GM18868 (cell line): ENCODE results near the gene ADAM15.

Experiments used
- ATAC-seq: cut with Tn5 transposase; IDR thresholded peaks from one replicate; pipeline ENCODE4 v1.9.1; 2021; ENCODE audit warnings: mild to moderate bottlenecking, moderate library complexity; ENCODE audit not compliant: unreplicated experiment

Gene ADAM15

DNA sequence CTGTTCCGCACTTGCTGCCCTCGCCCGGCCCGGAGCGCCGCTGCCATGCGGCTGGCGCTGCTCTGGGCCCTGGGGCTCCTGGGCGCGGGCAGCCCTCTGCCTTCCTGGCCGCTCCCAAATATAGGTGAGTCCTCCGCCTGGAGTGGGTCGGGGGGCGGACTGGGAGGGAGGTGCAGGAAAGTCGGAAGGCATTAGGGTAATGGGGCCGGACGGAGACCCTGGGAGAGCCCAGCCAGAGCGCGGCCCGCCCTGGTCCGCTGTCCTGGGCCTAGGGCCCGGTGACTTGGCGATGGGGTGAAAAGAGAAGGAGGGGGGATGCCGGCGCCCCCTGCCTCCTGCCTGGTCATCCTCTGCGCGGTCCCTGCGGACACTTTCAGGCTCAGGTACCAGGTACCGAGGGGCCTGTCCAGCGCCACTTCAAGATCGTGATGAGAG, 243 bp downstream of the ADAM15 start:
- no peak for ATAC-seq

DNA sequence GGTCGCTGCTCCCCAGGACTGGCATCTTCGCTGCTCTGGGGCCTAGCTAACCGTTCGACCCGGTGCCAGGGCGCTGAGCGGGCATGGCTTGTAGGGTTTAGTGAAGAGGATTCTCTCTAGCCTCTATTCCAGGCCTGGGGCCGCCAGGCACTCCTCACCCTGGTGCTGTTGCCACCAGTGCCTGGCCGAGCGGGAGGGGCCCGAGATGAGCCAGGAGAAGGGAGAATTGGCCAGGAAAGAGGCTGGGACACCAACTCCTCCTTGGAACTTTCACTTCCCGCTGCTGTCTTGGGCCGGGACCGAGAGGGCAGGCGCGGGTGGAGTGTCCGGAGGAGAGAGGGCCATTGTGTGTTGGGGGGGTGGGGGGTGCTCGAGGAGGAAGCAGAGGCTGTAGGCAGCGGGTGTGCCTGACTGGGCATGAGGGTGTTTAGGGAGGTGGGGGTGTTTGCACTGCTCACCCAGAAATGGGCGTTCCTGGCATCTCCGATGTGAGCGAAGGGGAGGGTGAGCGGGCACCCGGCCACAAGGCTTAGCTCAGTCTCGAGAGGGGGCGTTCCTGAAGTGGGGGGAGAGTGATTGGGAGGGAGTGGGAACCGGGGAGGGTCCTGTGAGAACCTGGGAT, 772 bp downstream of the ADAM15 start:
- ATAC-seq: no peak

DNA sequence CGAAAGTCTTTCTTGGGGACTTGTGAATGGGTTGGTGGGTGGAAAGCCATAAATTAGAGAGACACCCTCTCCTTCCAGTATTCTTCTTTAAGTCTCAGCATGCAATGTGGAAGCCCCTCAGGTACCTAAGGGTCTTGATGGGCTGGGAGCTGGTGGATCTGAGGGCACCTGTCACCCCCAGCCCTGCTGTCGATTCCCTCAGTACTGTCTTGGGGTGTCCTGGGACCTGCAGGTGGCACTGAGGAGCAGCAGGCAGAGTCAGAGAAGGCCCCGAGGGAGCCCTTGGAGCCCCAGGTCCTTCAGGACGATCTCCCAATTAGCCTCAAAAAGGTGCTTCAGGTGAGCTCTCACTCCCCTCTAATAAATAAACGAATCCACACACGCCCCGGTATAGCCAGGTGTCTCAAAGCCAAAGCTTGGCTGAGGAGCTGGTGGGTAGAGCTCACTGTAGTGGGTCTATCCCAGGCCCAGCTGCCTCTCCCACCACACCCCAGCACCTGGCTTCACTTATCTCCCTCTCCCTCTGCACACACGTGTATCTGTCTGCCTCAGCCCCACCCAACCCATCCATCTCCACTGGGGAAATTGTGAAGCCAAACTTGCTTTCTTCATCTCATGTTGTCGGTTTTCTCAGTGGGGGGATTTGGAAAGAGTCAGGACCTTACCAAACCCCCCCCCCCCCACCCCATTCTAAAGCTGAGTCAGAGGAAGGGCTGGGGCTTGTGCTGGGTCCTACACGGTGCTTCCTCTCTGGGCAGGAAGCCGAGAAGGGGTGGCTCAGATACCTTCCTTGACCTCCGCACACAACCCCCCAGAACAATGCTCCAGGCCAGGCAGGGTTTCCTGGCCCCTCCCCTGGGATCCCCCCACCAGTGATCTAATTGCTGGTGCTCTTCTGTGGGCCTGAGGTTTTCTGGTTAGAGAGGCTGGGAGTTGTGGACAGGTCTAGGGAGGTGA, 1.6 kb downstream of the ADAM15 start:
- ATAC-seq: no peak

DNA sequence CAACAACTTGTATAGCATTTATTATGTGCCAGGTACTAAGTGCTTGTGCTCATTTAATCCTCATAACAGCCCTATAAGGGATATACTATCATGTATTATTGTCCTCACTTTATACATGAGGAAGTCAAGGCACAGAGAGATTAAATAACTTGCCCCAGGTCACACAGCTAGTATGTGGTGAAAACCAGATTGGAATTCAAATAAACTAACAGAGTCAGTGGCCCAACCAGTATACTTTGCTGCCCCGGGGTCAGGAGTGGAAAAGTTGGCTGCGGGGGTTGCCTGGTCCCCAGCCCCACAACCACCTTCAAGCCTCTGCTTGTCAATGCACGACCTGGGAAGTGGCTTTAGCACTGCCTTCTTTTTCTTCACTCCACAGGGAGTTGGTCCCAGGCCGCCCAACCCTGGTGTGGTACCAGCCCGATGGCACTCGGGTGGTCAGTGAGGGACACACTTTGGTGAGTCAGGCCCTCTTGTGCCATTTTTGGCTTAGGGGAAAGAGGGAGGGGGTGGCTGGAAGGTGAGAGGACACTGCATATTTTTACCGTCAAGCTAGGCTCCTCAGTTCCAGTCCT, 2.5 kb downstream of the ADAM15 start:
- no peak for ATAC-seq

DNA sequence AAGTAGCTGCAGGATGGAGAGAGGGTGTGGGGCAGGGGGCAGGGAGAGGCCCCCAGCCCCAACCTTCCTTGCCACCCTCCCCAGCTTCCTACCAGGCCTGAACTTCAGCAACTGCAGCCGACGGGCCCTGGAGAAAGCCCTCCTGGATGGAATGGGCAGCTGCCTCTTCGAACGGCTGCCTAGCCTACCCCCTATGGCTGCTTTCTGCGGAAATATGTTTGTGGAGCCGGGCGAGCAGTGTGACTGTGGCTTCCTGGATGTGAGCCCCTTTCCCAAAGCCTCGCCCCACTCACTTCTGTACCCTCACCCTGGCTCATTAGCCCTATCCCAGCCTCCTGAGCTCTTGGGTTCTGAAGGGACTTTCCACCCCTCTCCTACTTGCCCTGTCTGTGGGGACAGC, 6.0 kb downstream of the ADAM15 start:
- no peak for ATAC-seq

DNA sequence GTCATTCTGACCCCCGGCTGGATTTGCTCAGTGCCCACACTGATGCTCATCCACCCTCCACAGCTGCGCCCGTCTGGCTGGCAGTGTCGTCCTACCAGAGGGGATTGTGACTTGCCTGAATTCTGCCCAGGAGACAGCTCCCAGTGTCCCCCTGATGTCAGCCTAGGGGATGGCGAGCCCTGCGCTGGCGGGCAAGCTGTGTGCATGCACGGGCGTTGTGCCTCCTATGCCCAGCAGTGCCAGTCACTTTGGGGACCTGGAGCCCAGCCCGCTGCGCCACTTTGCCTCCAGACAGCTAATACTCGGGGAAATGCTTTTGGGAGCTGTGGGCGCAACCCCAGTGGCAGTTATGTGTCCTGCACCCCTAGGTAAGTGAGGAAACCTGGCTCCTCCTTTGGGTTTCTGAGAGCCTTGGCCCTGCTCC, 6.7 kb downstream of the ADAM15 start:
- no peak for ATAC-seq

DNA sequence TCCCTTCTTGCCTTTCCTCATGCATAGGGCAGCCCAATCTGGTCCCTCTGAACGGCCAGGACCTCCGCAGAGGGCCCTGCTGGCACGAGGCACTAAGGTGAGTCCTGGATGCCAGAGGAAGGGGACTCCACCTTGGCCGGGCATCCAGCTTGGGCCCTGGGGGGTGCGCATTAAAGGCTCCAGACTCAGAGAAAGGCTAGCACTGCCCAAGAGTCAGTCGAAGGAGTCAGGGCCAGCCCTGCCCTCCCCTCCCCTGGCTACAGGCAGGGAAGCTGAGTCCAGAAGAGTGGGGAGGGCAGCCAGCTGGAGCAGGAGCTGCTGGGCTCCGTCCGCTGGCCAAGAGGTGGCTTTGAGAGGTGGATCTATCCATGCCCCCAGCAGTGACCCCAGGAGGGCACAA, 9.6 kb downstream of the ADAM15 start:
- ATAC-seq: no peak

DNA sequence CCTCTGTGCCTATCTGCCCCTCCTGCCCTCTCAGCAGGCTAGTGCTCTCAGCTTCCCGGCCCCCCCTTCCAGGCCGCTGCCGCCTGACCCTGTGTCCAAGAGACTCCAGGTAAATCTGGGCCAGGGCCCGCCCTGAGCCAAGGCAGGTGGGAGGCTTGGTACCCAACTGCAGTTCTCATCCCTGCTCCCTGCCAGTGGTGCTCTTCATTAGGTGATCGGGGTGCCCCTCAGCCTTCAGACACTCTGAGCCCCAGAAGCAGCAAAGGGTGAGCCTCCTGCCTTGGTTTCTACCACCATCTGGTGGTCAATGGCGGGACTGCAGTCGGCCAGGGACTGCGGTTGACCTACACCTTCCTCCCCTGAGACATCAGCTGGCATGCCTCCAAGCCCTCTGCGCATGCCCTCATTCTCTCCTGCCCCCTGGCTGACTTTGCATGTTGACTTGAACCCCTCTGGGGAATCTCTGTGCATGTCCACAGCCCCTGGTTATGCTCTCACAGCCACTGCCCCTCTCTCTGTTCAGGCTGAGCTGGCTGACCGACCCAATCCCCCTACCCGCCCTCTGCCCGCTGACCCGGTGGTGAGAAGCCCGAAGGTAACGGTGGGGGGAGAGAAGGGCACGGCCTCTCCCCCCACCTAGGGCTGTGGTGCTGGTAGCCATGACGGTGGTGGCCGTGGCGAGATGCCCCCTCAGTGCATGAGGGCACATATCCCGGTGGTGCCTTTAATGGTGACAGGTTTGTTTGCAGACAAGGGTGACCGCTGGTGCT, 10.4 kb downstream of the ADAM15 start:
- ATAC-seq: no peak

DNA sequence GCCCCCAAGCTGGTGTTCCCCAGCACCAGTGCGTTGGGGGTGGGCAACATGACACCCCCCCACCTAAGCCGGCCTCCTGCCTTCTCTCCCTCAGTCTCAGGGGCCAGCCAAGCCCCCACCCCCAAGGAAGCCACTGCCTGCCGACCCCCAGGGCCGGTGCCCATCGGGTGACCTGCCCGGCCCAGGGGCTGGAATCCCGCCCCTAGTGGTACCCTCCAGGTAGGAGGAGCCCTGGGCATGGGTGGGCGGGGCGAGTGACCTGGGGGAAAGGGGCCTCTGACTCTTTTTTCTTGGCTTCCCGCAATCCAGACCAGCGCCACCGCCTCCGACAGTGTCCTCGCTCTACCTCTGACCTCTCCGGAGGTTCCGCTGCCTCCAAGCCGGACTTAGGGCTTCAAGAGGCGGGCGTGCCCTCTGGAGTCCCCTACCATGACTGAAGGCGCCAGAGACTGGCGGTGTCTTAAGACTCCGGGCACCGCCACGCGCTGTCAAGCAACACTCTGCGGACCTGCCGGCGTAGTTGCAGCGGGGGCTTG, 11.1 kb downstream of the ADAM15 start:
- ATAC-seq: no peak

DNA sequence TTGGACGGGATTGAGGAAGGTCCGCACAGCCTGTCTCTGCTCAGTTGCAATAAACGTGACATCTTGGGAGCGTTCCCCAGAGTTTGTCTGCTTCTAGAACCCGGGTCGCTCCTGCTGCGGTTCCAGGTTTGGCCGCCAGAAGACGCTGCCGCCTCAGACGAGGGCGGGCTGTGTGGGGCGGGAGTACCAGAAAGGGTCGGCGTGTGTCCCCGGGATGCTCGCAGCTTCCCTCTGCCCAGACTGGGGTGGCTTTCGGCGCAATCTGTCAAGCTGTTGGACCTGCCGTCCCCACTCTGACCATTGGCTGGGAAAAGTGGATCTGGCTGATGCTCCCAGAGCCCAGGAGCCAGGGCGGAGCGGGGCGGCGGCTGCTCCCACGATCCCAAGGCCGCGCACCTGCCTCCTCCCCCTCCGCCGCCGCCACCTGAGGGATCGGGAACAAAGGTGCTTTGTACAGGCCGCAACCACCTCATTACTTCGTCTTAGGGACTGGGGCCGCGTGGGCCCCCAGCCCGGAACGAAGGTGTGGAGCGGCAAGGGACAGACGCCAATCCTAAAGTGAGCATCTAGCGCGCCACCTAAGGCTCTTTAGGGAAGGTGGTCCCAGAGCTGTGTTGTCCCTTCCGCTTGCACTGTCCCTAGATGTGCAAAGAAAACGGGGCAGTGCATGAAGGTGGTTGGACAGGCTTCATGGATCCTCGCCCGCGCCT, 11.7 kb downstream of the ADAM15 start:
- peak; percentile 35 for ATAC-seq

DNA sequence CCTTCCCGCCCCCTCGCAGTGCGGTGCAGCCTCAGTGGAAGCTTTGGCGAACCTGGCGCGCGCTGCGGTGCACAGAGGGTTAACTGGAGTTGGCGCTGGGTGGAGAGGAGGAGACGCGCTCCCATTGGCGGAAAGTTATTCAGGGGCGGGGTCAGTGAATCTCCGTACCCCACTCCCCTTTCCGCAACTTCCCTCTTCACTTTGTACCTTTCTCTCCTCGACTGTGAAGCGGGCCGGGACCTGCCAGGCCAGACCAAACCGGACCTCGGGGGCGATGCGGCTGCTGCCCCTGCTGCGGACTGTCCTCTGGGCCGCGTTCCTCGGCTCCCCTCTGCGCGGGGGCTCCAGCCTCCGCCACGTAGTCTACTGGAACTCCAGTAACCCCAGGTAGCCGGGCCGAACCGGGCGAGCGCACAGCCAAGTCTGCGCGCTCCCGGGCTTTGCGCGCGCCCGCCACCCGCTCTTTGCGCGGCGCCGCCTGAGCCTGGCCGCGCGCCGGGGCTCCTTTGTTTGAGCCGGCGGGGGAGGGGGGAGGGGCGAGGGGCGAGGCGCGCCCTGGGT, 12.5 kb downstream of the ADAM15 start, which contains the start of gene EFNA4:
Gene EFNA4, plus strand, starts transcription at position 191 of the 561 bp plus-strand sequence. Its CDS starts 84 bp downstream, at position 275.
- ATAC-seq: peak; percentile 73

DNA sequence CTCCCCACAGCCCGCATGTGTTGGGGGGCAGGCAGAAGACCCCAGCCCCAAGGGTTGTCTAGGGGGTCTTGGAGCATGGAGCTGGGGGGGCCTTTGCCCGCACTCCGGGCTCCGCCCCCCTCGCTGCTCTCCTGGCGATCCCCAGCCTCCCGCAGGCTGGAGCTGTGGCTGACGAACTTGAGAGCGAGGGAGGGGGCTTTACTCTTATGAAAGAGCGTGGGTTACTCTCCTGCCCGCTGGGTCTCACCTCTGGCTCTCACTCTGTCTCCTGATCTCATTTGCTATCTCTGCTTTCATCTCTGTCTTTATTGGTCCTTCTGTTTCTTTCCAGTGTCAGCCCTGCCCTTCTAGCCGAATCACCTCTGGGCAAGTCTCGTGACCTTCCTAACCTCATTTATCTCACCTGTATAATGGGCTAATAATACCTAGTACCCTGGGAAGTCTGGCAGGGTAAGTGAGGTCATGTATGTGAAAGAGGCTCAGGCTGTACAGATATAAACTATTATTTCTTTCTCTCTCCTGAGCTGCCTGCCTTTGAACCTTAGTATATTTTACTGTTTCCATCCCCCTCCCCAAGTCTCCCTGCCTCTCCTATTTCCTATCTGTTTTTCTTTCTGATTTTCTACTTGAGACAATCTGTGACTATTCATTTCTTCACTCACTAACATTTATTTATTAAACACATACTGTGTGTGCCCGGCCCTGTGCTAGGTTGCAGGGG, 13.2 kb downstream of the ADAM15 start:
- ATAC-seq: no peak

DNA sequence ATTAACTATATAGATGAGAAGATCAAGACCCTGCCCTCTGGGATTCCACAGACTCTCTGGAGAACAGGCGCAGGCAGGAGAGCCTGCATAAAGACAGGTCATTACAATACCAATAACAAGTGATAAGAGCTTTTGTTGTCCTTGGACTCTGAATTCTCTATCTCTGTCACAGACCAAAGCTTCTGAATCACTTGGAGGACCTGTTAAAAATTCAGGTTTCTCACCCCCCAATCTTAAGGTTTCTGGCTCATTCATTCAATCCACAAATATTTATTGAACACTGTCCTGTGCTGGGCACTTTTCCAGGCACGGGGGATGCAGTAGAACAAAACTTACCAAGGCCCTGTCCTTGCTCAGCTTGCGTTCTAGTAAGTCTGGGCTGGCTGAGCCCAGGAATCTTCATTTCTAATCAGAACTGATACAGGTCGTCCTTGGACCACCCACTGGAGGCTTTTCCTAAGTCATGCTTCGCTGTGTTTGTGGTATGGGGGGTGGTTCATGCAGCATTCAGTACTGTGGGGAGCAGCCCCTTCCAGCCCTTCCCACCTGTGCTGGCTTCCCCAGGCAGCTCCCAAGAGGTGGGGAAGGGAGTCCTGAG, 13.8 kb downstream of the ADAM15 start:
- ATAC-seq: no peak

DNA sequence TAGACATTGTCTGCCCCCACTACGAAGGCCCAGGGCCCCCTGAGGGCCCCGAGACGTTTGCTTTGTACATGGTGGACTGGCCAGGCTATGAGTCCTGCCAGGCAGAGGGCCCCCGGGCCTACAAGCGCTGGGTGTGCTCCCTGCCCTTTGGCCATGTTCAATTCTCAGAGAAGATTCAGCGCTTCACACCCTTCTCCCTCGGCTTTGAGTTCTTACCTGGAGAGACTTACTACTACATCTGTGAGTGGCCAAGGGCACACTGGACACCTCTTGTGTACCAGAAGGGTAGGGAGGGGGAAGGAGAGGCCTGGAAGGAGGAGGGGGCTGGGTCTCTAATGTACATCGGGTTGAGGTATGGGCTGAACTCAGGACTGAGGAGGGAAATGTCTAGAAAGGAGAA, 15.7 kb downstream of the ADAM15 start:
- no peak for ATAC-seq

DNA sequence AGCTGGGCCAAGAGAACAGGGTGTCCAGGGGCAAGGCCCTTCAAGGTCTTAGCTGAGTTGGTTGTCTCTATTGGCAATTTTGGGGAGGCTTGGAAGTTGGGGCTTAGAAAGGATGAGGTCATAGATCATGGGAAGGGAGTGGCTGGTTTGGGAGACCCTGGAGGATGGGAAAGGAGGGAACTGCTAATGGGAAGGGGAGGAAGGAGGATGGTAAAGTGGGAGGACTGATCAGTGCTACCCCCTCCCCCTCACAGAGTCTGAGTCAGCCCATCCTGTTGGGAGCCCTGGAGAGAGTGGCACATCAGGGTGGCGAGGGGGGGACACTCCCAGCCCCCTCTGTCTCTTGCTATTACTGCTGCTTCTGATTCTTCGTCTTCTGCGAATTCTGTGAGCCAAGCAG, 17.5 kb downstream of the ADAM15 start:
- ATAC-seq: no peak

DNA sequence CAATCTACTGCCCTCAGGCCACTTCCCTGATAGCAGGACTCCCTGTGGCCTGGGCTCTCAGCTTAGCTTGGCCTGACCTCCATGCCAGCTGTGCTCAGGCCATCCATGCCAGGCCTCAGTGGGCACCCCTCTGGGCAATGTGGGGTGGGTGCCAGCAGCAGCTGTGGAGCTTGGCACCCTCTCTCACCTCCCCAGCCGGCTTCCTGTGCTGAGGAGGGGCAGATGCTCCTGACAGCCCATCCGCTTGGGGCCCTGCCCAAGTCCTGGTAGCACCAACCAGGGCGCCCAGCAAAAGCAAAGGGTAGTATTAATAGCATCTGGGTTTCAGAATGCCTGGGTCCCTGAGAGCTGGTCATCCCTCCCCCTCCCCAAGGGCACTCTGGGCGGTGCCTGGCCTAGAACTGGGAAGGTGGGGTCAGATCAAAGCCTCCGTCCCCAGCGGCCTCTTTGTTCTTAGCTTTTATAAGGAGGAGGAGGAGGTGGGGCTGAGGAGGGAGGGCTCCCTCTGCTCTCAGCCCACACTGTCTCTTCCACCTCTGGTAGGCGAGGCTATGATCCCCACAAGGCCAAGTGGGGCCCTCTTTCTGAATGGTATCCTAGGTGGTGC, 18.5 kb downstream of the ADAM15 start:
- no peak for ATAC-seq

DNA sequence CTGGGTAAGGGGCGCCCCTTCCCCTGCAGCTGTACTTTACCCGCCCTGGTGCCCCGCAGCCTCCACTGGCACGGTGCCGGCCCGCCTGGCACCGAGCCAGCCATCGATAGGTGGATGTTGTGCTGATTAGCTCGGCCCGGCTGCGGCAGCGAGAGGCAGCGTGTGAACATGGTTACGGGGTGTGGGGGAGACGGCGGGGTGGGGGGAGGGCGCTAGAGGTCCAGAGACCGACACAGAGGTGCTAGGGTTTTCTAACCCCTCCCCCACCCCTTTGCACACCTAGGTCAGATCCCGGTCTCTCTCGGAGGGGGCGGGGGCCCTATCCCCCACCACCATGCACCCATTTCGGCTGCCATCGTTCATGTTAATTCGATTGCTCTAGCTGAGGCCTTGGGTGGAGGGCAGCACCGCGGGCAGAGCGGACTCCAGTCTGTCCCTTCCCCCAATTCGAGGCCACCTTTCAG, 19.1 kb downstream of the ADAM15 start:
- no peak for ATAC-seq
